ENCODE results near the gene ACO2. TPM values are rescaled to one million over a fixed set of nuclear protein-coding genes. Genes with fewer than 3 reads are reported as not detected.
A peak's percentile ranks its signal among the peaks of the same experiment; 100 is the strongest.

Gene ACO2
- total and polyA plus RNA-seq, 2 of the 8 experiments (the other 6 are each of a cell fraction or from before 2014, with no cell fraction given) = 52.8 to 75.4 TPM

GRCh38 chr22:41446639-41447434 is 22.1 kb upstream of the ACO2 start, which contains the start of gene TOB2:
Gene TOB2, minus strand, starts transcription at chr22:41446801. Its CDS starts 9,456 bp downstream, at chr22:41437345.
- H2BK12ac ChIP-seq (ENCODE audit: low read depth, low read length) = peak within 1 kb of the TSS; percentile 90
- no peak within 1 kb of the TSS for H2AFZ ChIP-seq (ENCODE audit: low read length)
- no peak within 1 kb of the TSS for H3K23ac ChIP-seq (ENCODE audit: insufficient read length)
- H3K14ac ChIP-seq (ENCODE audit: insufficient read length) = peak within 1 kb of the TSS; percentile 20
- H2BK120ac ChIP-seq (replicated peaks; ENCODE audit: low read depth, low read length) = peak within 1 kb of the TSS; percentile 75
- H3K79me1 ChIP-seq (ENCODE audit: low read depth, low read length) = peaks cover 6% of the 10 kb centered on the region; the same call in 1 of the 2 replicates
- H3K18ac ChIP-seq (ENCODE audit: extremely low read depth, low read length) = peak within 1 kb of the TSS; percentile 99
- peaks cover 23 to 45% of the 10 kb centered on the region in 2 experiments for H3K79me2 ChIP-seq (ENCODE audit: control insufficient read depth in 1 of 2, insufficient read depth in 2 of 2, low read length in 2 of 2)
- H4K8ac ChIP-seq (ENCODE audit: extremely low read depth, insufficient read depth, low read length) = peak within 1 kb of the TSS; percentile 98
- peak within 1 kb of the TSS; percentile 62 for H3K4ac ChIP-seq (replicated peaks; ENCODE audit: insufficient read length, low read depth, low read length)
- H2BK5ac ChIP-seq (ENCODE audit: low read depth, low read length) = peak within 1 kb of the TSS; percentile 99
- DNase-seq (ENCODE audit: low read depth in 1 of 2, low spot score in 2 of 2) (peak; percentile 88 to 97), FAIRE-seq (no peak)
- H3K4me3 ChIP-seq (ENCODE audit: extremely low read depth in 1 of 4, insufficient read depth in 2 of 4, low read depth in 3 of 4, low read length in 4 of 4) = peak within 1 kb of the TSS; percentile 67 to 100 (median 96)
- no peaks in the 10 kb centered on the region for H3K27me3 ChIP-seq (replicated peaks in 1 of 4; ENCODE audit: control insufficient read depth in 3 of 4, extremely low read depth in 1 of 4, insufficient read depth in 3 of 4, low read length in 3 of 4)
- ChIA-PET POLR2A (ENCODE audit: partially characterized antibody) (interaction anchor here (0.6 to 28.8 kb wide), 44 partner anchors 11 to 241 kb away, joined by 3 to 887 read pairs (median 5); partner anchors contain the start of genes ACO2, DESI1, PHF5A and PMM1), CTCF (ENCODE audit: partially characterized antibody) (interaction anchor here (0.5 to 2.9 kb wide), 8 partner anchors 10 to 80 kb away, joined by 3 to 16 read pairs (median 8); no protein-coding TSS in a partner anchor)
- H3K56ac ChIP-seq (replicated peaks; ENCODE audit: insufficient read length, low read depth, low read length) = peak within 1 kb of the TSS; percentile 97
- H3K4me1 ChIP-seq (replicated peaks in 1 of 4; ENCODE audit: control insufficient read depth in 3 of 4, insufficient read depth in 4 of 4, low read length in 3 of 4) = peaks cover 0 to 7% (median 4%) of the 10 kb centered on the region in 4 experiments; a peak in 5 of 7 replicates
- H4K5ac ChIP-seq (ENCODE audit: insufficient read length, low read depth, low read length) = peak within 1 kb of the TSS; percentile 97
- peak within 1 kb of the TSS; percentile 94 to 99 (median 96) for H3K9ac ChIP-seq (replicated peaks in 1 of 4; ENCODE audit: extremely low read depth in 1 of 4, low read depth in 3 of 4, low read length in 3 of 4)
- no peaks in the 10 kb centered on the region for H3K9me3 ChIP-seq (ENCODE audit: insufficient read depth in 2 of 2, low read depth in 1 of 2, low read length in 1 of 2)
- H3K27ac ChIP-seq (ENCODE audit: low read depth, low read length) = peak within 1 kb of the TSS; percentile 96
- H4K91ac ChIP-seq (replicated peaks; ENCODE audit: insufficient read length, low read length) = peak within 1 kb of the TSS; percentile 90
- WGBS, 2 experiments (ENCODE audit: extremely low coverage in 1 of 2, insufficient coverage in 1 of 2, insufficient read length in 1 of 2, insufficient replicate concordance in 2 of 2, low coverage in 1 of 2, low lambda C conversion rate in 2 of 2, missing lambda C conversion rate in 1 of 2) = 2% methylated on average over 58 of the region's 85 CpGs; no CpG with 5 or more reads in 1 of the 2 experiments
- H3K36me3 ChIP-seq (ENCODE audit: control insufficient read depth in 2 of 4, insufficient read depth in 4 of 4, low read length in 3 of 4) = peaks cover 0 to 16% (median 5%) of the 10 kb centered on the region in 4 experiments; a peak in 5 of 8 replicates
- H2AK5ac ChIP-seq (ENCODE audit: low read depth, low read length) = 0 out of 2 replicates have a peak within 1 kb of the TSS, but pooled peaks have one; percentile 20
- no peak within 1 kb of the TSS for H2BK20ac ChIP-seq (ENCODE audit: low read length)
- H2BK15ac ChIP-seq (ENCODE audit: low read length) = no peak within 1 kb of the TSS; the same call in 1 of the 2 replicates
- peak within 1 kb of the TSS; percentile 88 to 100 for H3K4me2 ChIP-seq (ENCODE audit: insufficient read depth in 1 of 2, low read depth in 2 of 2, low read length in 2 of 2)
- peaks cover 3 to 9% of the 10 kb centered on the region in 2 experiments for H4K20me1 ChIP-seq (replicated peaks in 1 of 2; ENCODE audit: control insufficient read depth in 1 of 2, insufficient read depth in 2 of 2, low read length in 2 of 2)
- peaks cover 29% of the 10 kb centered on the region for H3K23me2 ChIP-seq (ENCODE audit: low read depth, low read length)
- TF ChIP-seq CTBP2 (IDR thresholded peaks at IDR 0.05; ENCODE audit: borderline replicate concordance, insufficient read depth, insufficient read length, low read length) (peak; percentile 86), ZNF274 (IDR thresholded peaks at IDR 0.05; ENCODE audit: borderline replicate concordance, extremely low read depth, low read length) (no peak), BRCA1 (IDR thresholded peaks at IDR 0.05; ENCODE audit: low read depth, low read length) (no peak), EZH2 (IDR thresholded peaks at IDR 0.05; ENCODE audit: low read depth, low read length, severe bottlenecking) (no peak), SP1 (IDR thresholded peaks at IDR 0.05; ENCODE audit: low read depth, low read length) (peak; percentile 95), NANOG (IDR thresholded peaks at IDR 0.05; ENCODE audit: insufficient read depth, low read depth, low read length, poor library complexity, severe bottlenecking) (no peak), POLR2A (IDR thresholded peaks at IDR 0.05; ENCODE audit: control extremely low read depth in 1 of 2, low read depth in 2 of 2, low read length in 2 of 2) (peak; percentile 99 to 100), SP4 (IDR thresholded peaks at IDR 0.05; ENCODE audit: low read length) (peak; percentile 94), TAF7 (optimal IDR thresholded peaks at IDR 0.05; ENCODE audit: borderline replicate concordance, low read depth, low read length) (peak; percentile 94), TBP (IDR thresholded peaks at IDR 0.05; ENCODE audit: low read depth, low read length) (peak; percentile 98), CEBPB (IDR thresholded peaks at IDR 0.05; ENCODE audit: low read depth, low read length) (no peak), SRF (IDR thresholded peaks at IDR 0.05; ENCODE audit: low read depth, low read length) (no peak)

Measured in H1 (cell line).